PC-3 (cell line): ENCODE measurements around the gene ADCK2.

Source experiments
- CTCF ChIP-seq: fragments of 300-600 bp; sonication (generic); conservative IDR thresholded peaks from 2 replicates; pipeline ENCODE4 v1.5.1; 2017; ENCODE audit warnings: antibody characterized with exemption, low read depth, mild to moderate bottlenecking, low read length
- EZH2phosphoT487 ChIP-seq: fragments of 300-600 bp; sonication (generic); IDR thresholded peaks from 2 replicates; pipeline ENCODE4 v1.6.1; 2018; ENCODE audit warnings: mild to moderate bottlenecking, antibody characterized with exemption, low read length, borderline replicate concordance

- TF ChIP-seq CTCF (peak; percentile 51), EZH2phosphoT487 (no peak)
Observed at GRCh38 chr7:140645166-140645900, 27.4 kb upstream of the ADCK2 start.
